Measurements from ENCODE around the gene TMEM31. TPM values are rescaled to one million over a fixed set of nuclear protein-coding genes. Genes with fewer than 3 reads are reported as not detected.

The TMEM31 gene
- total RNA-seq, result 0.73 TPM in 1 of 2 replicates, not detected in the other

GRCh38 chrX:103710609-103711008 is at the start of gene TMEM31:
Gene TMEM31, plus strand, starts transcription at chrX:103710909. Its CDS starts 1,350 bp downstream, at chrX:103712259.

GRCh38 chrX:103686199-103687072 is 24.3 kb upstream of the TMEM31 start, which contains the start of gene MORF4L2:
Gene MORF4L2, minus strand, starts transcription at chrX:103686699. Its CDS starts 9,672 bp downstream, at chrX:103677027.

Other genes with a start within 250 kb of the TMEM31 start
- gene RAB40A, start 191.4 kb upstream of the TMEM31 start, total RNA-seq, result 0.37 and 0.39 TPM in 2 replicates
- gene TCEAL4, start 125.4 kb upstream of the TMEM31 start, total RNA-seq, result 20.9 and 25.4 TPM in 2 replicates
- 4.0 and 5.5 TPM in 2 replicates for gene TCEAL3, start 102.9 kb upstream of the TMEM31 start, total RNA-seq
- 12.1 and 18.7 TPM in 2 replicates for gene TCEAL1, start 81.9 kb upstream of the TMEM31 start, total RNA-seq
- gene MORF4L2, start 24.2 kb upstream of the TMEM31 start, total RNA-seq, result 503 and 616 TPM in 2 replicates
- gene PLP1, start 65.9 kb downstream of the TMEM31 start, total RNA-seq, result 1.1 and 1.2 TPM in 2 replicates
- gene RAB9B, start 121.3 kb downstream of the TMEM31 start, total RNA-seq, result 0.20 and 0.37 TPM in 2 replicates